SK-MEL-5 (cell line): ENCODE measurements around the gene ACTN4. TPM values are rescaled to one million over a fixed set of nuclear protein-coding genes. Genes with fewer than 3 reads are reported as not detected.

Experiments used
- DNase-seq: peaks from one replicate; pipeline ENCODE4 v3.0.0-alpha.2; 2016; ENCODE audit warnings: low read depth, low spot score
- in situ Hi-C: cut with HindIII; loops from 2 replicates; pipeline ENCODE4 v1.10.0; 2016; ENCODE audit warnings: low sequenced_read_pairs, high pct_unique_total_duplicates, low pct_unique_long_range_greater_than_20kb
- total RNA-seq: library from RNA; depleted of rRNA; stranded (reverse); fragments of >200 nt; shearing (Covaris generic); gene quantifications from 2 replicates; pipeline ENCODE4 v1.2.3, GENCODE V29; 2014

ACTN4 gene
- total RNA-seq, 1 experiment from 2014 or later: 69.8 TPM

DNA sequence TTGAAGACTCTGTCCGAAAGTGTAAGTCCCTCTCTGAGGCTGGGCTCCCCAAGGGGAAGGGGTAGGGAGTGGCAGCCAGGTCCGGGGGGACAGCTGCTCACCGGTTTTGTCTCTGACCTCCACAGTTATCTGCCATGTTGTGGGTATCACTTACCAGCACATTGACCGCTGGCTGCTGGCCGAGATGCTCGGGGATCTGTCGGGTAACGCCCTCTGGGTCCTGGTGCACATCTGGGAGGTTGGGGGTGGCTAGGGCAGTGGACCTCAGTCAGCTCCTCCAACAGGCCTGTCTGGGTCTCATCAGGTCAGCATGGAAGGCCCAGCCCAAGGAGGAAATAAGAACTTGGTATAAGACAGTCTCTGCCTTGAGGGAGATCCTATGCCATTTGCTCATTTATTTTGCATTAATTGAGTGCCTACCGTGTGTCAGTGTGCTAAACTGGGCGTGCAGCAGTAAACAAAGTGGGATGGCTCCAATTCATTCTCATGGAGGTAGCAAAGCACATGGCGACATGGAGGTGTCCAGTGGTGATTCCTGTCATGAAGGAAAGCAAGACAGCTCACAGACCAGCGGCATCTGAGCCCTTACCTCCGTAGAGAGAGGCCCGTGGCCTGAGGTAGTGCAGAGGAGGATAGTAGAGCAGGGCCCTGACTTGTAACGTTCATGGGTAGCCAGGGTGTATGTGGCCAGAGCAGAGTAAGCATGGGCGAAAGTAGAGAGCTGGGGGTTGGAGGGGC lies 14.8 kb upstream of the ACTN4 start:
- no peak for DNase-seq
- in situ Hi-C loops: no loop called here

DNA sequence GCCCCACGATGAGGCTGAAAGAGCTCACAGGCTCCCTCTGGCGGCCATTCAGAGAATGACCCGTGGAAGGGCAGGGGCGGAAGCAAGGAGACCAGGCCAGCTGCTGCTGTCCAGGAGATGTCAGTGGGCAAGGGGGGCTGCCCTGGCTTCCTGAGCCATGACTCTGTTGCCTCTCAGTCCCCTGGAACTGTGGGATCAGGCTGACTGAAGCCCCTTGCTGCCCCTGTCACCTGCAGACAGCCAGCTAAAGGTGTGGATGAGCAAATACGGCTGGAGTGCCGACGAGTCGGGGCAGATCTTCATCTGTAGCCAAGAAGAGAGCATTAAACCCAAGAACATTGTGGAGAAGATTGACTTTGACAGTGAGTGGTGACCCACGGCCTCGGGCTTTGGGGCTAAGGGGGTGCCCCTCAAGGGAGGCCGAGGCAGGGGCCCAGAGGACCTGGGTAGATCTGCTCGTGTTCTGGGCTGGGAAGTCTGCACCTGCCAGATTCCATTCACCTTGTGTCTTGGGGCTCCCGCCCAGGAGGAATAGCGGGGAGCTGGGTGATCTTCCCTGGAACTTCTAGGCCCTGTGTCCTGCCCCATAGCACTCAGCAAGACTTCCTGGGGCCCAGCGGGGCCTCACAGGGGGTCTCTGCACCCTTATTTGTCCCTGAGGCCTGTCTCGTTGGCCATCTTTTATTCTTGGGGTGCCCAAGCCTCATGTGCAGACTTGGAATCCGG lies 12.5 kb upstream of the ACTN4 start:
- in situ Hi-C loops: no loop called here

DNA sequence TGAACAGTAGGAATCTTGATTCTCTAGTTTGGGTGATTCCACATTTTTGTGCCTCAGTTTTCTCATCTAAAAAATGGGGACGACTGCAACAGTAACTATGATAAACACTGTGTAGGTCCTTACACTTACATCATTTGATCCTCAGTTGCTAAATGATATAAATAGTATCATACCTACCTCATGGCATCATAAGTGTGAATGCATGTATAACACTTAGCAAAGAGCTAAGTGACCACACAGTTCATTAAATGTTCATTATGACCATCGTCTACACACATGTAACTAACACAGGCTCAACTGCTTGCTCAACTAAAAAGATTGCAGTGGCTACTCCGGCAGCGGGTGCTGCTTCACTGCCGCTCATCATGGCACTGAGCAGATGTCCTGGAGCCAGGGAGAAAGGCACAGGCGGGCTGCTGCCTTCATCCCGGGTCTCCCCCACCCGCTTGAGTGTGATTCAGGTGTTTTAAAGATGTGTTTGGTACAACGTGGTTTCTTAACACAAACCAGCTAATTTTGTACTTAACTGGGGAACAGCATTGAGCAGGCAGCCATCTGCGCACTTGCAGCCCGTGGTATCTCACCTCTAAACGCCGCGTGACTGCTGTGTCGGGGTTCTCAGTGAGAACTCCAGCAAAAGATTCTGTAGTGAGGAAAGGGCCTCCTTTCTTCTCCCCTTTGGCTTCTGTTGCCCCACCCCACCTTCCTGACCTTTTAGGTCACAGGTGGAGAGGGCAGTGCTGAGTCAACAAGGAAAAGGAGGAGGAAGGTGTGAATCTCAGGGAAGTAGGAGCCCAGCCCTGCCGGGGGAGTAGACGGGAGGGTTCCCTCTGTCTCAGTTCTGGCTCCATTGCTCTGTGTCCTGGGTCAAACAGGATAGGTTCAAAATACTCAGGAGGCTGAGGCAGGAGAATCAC lies 11.7 kb upstream of the ACTN4 start:
- in situ Hi-C loops: no loop called here
- no peak for DNase-seq

More for the DNA sequence above, 12.5 kb upstream of the ACTN4 start:
- DNase-seq: peak; percentile 75

DNA sequence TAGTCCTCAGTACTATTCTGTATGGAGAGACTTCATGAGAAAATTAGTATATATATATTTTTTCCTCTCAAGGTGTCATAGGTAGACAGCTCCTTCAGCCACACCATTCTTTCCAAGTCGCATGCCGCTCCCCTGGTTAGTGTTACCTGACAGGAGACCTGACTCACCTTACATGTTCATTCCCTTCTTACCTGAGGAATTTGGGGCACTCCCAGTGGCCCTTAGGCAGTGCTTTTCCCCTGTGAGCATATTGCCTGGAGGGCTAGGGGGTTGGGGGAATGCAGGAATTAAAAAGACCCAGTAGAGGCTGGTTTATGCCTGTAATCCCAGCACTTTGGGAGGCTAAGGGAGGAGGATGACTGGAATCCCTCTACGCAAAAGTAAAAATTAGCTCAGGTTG lies 9.0 kb upstream of the ACTN4 start:
- DNase-seq: no peak
- in situ Hi-C loops: no loop called here

DNA sequence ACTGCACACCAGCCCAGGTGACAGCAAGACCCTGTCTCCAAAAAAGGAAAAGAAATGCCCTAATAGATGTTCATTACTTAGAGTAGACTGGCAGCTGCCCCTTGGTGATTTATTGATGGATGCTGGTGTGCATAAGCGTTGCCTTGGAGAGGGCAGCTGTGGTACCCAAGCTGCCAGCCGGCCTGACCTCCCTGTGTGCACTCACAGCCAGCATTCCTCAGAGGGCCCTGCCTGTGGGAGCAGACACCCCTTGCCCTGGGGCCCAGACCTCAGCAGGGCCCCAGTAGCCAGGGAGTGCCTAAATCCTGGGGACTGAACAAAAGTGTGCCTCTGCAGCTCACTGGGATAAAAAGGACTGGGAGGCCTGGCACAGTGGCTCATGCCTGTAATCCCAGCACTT lies 7.8 kb upstream of the ACTN4 start:
- in situ Hi-C loops: no loop called here
- DNase-seq: no peak

DNA sequence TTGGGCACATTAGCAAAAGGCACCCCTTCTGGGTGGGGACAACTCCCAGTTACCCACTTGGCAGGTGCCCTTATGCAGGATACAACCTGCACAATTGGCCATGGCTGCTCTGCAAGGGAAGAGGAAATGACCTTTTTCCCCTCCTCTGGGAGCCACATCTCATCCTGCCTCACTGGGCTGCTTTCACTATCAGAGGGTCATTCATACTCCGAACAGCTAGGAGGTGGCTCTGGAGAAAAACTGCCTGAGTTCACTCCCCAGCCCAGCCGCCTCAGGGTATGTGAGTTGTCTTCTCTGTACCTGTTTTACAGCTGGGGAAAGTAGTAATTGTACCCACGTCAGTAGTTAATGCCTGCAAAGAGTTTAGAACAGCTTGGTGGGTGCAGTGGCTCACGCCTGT lies 7.1 kb upstream of the ACTN4 start:
- in situ Hi-C loops: no loop called here

DNA sequence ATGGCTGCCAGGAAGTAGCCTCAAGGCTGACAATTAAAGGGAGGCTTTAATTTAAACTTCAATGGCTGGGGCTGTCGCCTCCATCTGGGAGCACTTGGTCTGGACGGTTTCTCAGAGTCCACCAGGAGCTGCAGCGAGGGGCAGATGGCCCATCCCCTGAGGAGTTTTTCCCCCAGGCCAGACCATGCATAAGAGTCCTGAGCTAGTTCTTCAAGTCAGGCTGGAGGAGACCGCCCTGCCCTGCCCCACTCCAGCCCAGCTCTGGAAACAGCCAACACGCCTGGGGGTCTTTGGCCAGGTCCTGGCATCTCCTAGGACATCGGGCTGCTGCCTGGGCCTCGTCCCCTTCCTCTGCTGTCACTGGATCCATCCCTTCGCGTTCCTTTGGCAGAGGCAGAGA lies 5.3 kb upstream of the ACTN4 start:
- no peak for DNase-seq
- in situ Hi-C loops: no loop called here

More for the DNA sequence above, 7.1 kb upstream of the ACTN4 start:
- peak; percentile 16 for DNase-seq

DNA sequence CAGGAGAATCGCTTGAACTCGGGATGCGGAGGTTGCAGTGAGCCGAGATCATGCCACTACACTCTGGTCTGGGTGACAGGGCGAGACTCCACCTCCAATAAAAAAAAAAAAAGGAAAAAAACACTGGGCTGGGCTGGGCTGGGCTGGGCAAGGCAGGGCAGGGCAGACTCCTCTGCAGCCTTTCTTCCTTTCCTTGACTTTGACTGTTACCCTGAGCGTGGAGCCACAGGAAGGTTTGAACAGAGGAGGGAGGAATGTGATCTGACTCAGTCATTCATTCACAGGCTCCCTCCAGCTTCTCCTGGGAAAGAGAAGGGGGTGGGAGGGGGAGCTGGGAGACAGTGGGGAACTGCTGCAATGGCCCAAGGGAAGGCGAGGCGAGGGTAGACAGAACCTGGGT lies 2.7 kb upstream of the ACTN4 start:
- no peak for DNase-seq
- in situ Hi-C loops: no loop called here

DNA sequence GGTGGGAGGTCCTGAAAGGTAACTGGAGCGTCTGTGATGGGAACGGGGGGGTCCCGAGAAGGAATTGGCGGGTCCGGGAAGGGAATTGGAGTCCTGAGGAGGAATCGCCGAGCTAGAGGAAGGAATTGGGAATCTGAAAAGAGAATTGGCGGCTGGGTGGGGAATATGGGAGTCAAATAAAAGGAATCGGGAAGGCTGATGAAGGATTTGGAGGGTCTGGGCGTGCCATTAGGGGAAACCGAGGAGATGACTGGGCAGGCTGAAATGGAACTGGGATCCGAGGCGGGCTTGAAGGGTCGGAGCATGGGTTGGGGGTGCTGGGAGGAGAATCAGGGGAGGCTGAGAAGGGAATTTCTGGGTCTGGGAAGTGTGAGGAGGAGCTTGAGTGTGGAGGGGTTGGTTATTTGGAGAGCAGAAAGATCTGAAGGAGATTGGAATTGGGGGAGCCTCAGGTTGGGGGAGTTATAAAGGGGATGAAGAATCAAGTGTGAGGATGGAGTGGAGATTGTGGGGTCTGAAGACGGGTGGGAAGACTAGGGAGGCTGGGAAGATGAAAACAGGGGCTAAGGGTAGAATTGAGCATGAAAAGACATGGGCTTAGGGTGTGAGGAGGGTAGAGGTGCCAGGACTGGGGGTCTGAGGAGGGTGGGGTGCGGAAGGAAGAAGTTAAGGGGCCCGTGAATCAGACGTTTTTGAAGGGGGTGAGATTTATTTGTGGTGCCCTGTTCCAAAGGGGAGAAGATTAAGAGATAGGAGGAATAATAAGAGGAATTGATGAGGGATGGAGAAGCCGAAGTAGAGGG lies 718 bp downstream of the ACTN4 start:
- DNase-seq: no peak
- in situ Hi-C loops: no loop called here

DNA sequence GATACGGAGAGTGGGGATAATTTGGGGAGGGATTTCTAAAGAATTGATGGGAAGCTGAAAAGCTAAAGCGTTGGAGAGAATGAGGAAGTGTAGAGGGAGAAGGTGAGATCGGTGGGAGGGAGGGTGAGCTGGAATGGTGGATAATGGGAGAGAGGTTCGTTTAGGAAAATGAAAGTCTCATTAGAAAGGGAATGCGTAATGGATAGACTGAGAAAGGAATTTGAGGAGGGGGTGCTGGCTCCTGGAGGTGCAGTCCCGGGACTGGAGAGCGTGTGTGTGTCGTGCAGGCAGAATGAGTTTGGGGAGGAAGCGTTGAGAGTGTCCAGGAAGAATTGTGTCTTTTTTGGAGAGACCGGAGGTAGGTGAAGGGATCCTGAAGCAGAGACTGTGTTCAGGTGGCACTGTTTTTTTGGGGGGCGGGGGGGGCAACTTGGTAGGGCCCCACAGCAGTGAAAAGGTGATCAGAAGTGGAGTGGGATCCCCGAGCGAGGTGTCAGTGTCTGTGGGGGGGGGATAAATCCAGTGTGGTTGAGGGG lies 1.4 kb downstream of the ACTN4 start:
- no peak for DNase-seq
- in situ Hi-C loops: no loop called here

DNA sequence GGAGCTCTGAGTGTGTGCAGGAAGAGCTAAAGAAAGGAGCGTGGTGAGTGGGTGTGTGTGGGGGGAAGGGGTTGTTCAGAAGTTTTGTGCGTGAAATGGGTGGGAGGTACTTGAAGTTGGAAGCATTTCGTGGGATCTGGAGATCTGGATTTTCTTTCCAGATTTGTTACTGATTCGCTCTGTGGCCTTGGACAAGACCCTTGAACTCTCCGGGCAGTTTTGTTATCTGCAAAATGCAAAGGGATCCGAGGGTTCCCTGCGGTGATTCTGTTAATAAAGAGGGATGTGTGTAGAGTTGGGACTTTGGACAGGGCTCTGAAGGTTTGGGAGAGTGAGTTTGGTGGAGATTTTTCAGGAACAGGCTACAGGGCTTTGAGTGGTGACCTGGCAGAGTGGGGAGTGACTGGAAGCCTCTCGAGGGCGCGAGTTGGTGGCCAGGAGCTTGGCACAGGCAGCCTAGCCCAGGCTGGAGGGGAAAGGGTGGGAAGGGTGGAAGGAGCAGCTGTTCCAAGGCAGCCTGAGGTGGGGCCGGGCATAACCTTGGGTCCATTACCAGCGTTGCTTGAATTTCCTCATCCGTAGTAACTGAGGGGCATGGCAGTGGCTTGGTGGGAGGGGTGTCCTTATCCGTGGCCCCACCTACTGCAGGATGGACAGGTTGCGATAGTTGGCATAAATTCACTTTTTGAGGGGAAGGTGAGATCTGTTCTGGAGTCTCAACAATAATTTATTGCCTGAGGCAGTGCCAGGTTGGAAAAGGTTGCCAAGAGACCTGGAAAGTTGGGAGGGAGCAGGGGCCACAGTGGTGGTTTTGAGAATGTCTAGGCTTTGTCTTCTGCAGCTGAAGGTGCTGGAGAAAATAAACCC lies 2.1 kb downstream of the ACTN4 start:
- in situ Hi-C loops: no loop called here
- no peak for DNase-seq

DNA sequence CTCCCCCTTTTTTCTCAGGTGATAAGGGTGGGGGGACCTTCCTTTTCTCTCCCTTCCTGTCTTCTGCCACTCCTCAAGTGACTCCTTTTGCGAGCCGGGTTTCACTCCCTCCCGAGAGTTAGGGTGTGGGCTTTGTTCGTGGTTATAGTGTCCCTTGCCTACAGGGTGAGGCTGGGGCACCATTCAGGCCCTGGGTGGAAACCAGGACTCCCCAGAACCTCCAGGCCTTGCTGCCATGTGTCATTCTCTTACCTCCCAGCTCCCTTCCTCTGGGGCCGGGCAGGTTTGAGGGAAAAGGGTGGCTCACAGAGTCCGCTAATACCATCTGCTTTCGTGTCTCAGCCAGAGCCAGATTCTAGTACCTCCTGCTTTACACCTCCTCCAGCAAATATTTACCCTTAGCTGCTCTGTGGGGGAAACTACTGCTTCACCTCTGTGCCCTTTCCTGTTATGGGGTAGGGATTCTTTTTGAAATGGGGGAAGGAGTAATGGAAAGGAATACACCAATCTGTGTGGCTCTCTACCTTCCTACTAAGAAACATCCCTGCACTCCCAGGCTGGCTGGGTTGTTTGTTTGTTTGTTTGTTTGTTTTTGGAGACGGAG lies 2.8 kb downstream of the ACTN4 start:
- DNase-seq: no peak
- in situ Hi-C loops: no loop called here

DNA sequence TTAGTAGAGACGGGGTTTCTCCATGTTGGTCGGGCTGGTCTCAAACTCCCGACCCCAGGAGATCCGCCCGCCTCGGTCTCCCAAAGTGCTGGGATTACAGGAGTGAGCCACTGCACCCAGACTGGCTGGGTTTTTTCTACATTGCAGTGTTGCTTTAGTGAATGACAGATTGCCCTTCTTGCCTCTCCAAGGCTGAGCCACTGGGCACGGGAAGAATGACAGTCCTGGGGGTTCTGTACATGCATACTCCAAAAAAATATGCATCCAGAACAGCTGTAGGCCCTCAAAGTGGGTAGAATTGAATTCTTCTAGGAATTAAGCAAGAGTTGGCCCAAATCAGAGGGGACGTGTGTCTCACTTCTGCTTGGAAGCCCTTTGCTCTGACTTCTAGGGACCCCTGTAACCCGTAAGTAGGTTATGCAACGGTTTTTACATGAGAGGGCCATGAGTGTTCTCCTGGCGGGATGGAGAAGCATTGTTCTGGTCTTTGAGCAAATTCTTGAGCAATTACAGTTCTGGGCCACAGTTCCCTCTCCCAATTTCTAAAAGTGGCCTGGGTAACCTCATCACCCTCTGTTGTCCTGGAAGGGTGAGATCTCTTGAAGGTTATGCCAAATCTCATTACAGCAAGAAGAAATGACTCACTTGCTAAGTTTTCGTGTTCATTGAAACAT lies 3.6 kb downstream of the ACTN4 start:
- DNase-seq: no peak
- in situ Hi-C loops: no loop called here

DNA sequence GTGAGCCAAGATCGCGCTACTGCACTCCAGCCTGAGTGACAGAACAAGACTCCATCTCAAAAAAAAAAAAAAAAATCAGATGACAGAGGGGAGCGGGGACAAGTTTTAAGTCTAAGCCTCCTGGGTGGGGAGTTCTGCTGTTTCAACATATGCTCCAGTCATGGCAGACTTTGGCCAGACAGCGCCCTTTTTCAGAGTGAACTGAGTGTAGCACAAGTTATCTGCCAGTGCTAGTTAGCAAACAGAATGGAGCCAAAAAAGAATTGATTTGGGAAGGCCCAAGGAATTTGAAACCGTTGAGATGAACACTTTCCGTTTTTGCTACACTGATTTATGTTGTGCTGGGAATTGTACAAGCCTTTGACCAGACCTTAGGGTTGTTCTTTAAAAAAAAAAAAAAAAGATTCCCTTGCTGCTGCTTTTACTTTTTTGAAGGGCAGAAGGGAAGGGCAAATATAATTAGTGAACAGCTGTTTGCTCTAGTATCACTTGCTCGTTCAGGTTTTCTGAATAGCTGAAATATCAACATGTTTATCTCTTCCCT lies 5.7 kb downstream of the ACTN4 start:
- in situ Hi-C loops: no loop called here
- no peak for DNase-seq

DNA sequence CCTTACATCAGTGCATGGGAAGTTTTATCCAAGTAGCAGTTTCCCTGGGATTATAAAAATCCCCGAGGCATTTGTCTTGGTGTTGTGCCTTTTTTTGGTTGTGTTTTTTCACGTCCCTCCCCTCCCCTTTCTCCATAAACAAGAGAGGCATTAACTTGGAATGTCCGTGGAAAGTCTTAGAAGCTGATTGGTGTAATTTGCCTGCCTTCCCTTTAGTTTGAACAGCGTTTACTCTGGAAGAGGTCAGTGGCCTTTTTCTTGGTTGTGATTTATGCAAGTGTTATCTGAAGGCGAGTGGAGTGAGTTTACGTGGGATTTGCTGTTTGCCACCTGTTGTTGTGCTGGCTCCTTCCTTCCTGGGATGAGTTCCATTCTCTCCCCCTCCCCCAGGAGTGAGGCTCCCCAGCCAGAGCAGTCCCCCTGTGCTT lies 7.2 kb downstream of the ACTN4 start:
- in situ Hi-C loops: no loop called here
- no peak for DNase-seq
